Kasumi-1 (cell line): ENCODE data around the gene ZNRF4.
A peak's percentile ranks its signal among the peaks of the same experiment; 100 is the strongest.

Experiments
- DNase-seq, 2 experiments: peaks; one replicate each; lab custom pipeline; 2025; lab: John Stamatoyannopoulos, UW

ZNRF4 gene

GRCh38 chr19:5440299-5440698 is 14.9 kb upstream of the ZNRF4 start:
- no peak for DNase-seq

- no peak for DNase-seq
Observed at GRCh38 chr19:5443723-5444122, 11.5 kb upstream of the ZNRF4 start.

GRCh38 chr19:5444431-5444830 is 10.8 kb upstream of the ZNRF4 start:
- DNase-seq, result no peak

GRCh38 chr19:5445071-5445470 is 10.1 kb upstream of the ZNRF4 start:
- no peak for DNase-seq

- no peak for DNase-seq
Observed at GRCh38 chr19:5445561-5446055, 9.6 kb upstream of the ZNRF4 start.

- DNase-seq, result no peak
Observed at GRCh38 chr19:5447700-5448311, 7.4 kb upstream of the ZNRF4 start.

GRCh38 chr19:5448374-5448773 is 6.8 kb upstream of the ZNRF4 start:
- DNase-seq, result no peak

- no peak for DNase-seq
Observed at GRCh38 chr19:5450482-5451126, 4.6 kb upstream of the ZNRF4 start.

- no peak for DNase-seq
Observed at GRCh38 chr19:5451494-5451893, 3.7 kb upstream of the ZNRF4 start.

- peak in 1 of 2 experiments; percentile 2 for DNase-seq
Observed at GRCh38 chr19:5452594-5453565, 2.3 kb upstream of the ZNRF4 start.

- DNase-seq, result no peak
Observed at GRCh38 chr19:5454743-5455142, 474 bp upstream of the ZNRF4 start.

GRCh38 chr19:5456130-5456840 is 1.1 kb downstream of the ZNRF4 start:
- DNase-seq, result no peak

- no peak for DNase-seq
Observed at GRCh38 chr19:5456841-5457200, 1.6 kb downstream of the ZNRF4 start.

- no peak for DNase-seq
Observed at GRCh38 chr19:5457709-5458108, 2.5 kb downstream of the ZNRF4 start.

- DNase-seq, result no peak
Observed at GRCh38 chr19:5458420-5458819, 3.2 kb downstream of the ZNRF4 start.

- no peak for DNase-seq
Observed at GRCh38 chr19:5459360-5459759, 4.1 kb downstream of the ZNRF4 start.

- no peak for DNase-seq
Observed at GRCh38 chr19:5460748-5461147, 5.5 kb downstream of the ZNRF4 start.

GRCh38 chr19:5463959-5464358 is 8.7 kb downstream of the ZNRF4 start:
- DNase-seq, result no peak

- DNase-seq, result no peak
Observed at GRCh38 chr19:5466072-5466471, 10.9 kb downstream of the ZNRF4 start.

GRCh38 chr19:5466814-5467291 is 11.6 kb downstream of the ZNRF4 start:
- no peak for DNase-seq

GRCh38 chr19:5470264-5470671 is 15.1 kb downstream of the ZNRF4 start:
- no peak for DNase-seq

GRCh38 chr19:5472286-5472685 is 17.1 kb downstream of the ZNRF4 start:
- no peak for DNase-seq
